GM23338 (cell line): ENCODE results near the gene CFAP90. TPM values are rescaled to one million over a fixed set of nuclear protein-coding genes. Genes with fewer than 3 reads are reported as not detected.

Experiments
- ATAC-seq: fragments of 200-7000 bp; cut with Tn5 transposase; 3 replicates; pipeline ENCODE4 v1.9.1; 2020
- DNase-seq: peaks from one replicate; pipeline ENCODE4 v3.0.0-alpha.2; 2015; ENCODE audit warnings: low spot score
- H2AFZ ChIP-seq: fragments of 200-600 bp; sonication (generic); 2 replicates; pipeline ENCODE4 v1.8.0; 2016; ENCODE audit warnings: antibody characterized with exemption, mild to moderate bottlenecking, moderate library complexity
- H3F3A ChIP-seq: fragments of 200-600 bp; sonication (generic); replicated peaks from 2 replicates; pipeline ENCODE4 v1.8.0; 2017; ENCODE audit warnings: antibody characterized with exemption, mixed run types, low read depth
- H3K27ac ChIP-seq: fragments of 200-600 bp; sonication (generic); 2 replicates; pipeline ENCODE4 v1.6.1; 2016; ENCODE audit warnings: low read depth
- H3K27me3 ChIP-seq: fragments of 200-600 bp; sonication (generic); 2 replicates; pipeline ENCODE4 v1.8.0; 2016; ENCODE audit warnings: mild to moderate bottlenecking, mixed run types, moderate library complexity; ENCODE audit not compliant: insufficient read depth
- H3K36me3 ChIP-seq: fragments of 200-600 bp; sonication (generic); 2 replicates; pipeline ENCODE4 v1.8.0; 2016; ENCODE audit warnings: mild to moderate bottlenecking; ENCODE audit not compliant: insufficient read depth
- H3K4me1 ChIP-seq: fragments of 200-600 bp; sonication (generic); 2 replicates; pipeline ENCODE4 v1.8.0; 2016; ENCODE audit warnings: mild to moderate bottlenecking, moderate library complexity; ENCODE audit not compliant: insufficient read depth
- H3K4me2 ChIP-seq: fragments of 200-600 bp; sonication (generic); 2 replicates; pipeline ENCODE4 v1.7.1; 2017; ENCODE audit warnings: mixed run types
- H3K4me3 ChIP-seq: fragments of 200-600 bp; sonication (generic); 2 replicates; pipeline ENCODE4 v1.6.1; 2016; ENCODE audit warnings: mixed run types
- H3K79me2 ChIP-seq: fragments of 200-600 bp; sonication (generic); replicated peaks from 2 replicates; pipeline ENCODE4 v1.8.0; 2017; ENCODE audit warnings: mild to moderate bottlenecking; ENCODE audit not compliant: insufficient read depth
- H3K9me2 ChIP-seq: fragments of 200-600 bp; sonication (generic); 2 replicates; pipeline ENCODE4 v1.8.0; 2017; ENCODE audit not compliant: insufficient read depth
- H4K20me1 ChIP-seq: fragments of 200-600 bp; sonication (generic); replicated peaks from 2 replicates; pipeline ENCODE4 v1.8.0; 2017; ENCODE audit warnings: mild to moderate bottlenecking; ENCODE audit not compliant: insufficient read depth
- H3K27ac Mint-ChIP-seq: 2 replicates; pipeline ENCODE4 v1.8.0; 2020; ENCODE audit warnings: inconsistent platforms, mild to moderate bottlenecking, moderate library complexity, mixed read lengths
- H3K27me3 Mint-ChIP-seq: 3 replicates; pipeline ENCODE4 v1.8.0; 2022; ENCODE audit warnings: low read depth, mild to moderate bottlenecking, moderate library complexity, mixed read lengths, inconsistent platforms; ENCODE audit not compliant: insufficient read depth, poor library complexity
- H3K36me3 Mint-ChIP-seq: 3 replicates; pipeline ENCODE4 v1.8.0; 2021; ENCODE audit warnings: low read depth, mild to moderate bottlenecking, inconsistent platforms, moderate library complexity, mixed read lengths
- H3K4me1 Mint-ChIP-seq: 3 replicates; pipeline ENCODE4 v1.8.0; 2020; ENCODE audit warnings: mild to moderate bottlenecking, inconsistent platforms, mixed read lengths
- H3K4me3 Mint-ChIP-seq: 3 replicates; pipeline ENCODE4 v1.8.0; 2021; ENCODE audit warnings: moderate library complexity, mild to moderate bottlenecking, inconsistent platforms, mixed read lengths
- H3K9me3 Mint-ChIP-seq: 3 replicates; pipeline ENCODE4 v1.8.0; 2020; ENCODE audit warnings: moderate library complexity, mild to moderate bottlenecking, inconsistent platforms, mixed read lengths
- CREB1 ChIP-seq: fragments of 250-450 bp; sonication (Bioruptor Pico); IDR thresholded peaks from 2 replicates; pipeline ENCODE4 v1.5.0; 2020; ENCODE audit warnings: low read depth, mild to moderate bottlenecking, moderate library complexity
- CTCF ChIP-seq, 2 experiments: fragments of 200-600 bp in 1 of 2; sonication (generic) in 1 of 2; conservative IDR thresholded peaks; 2 replicates each; pipeline versions ENCODE4 v1.5.1 to v1.6.1; 2016 to 2017; ENCODE audit warnings: antibody characterized with exemption in 2 of 2, low read depth in 2 of 2, mild to moderate bottlenecking in 2 of 2, moderate library complexity in 1 of 2
- ETS1 ChIP-seq: IDR thresholded peaks from 2 replicates; pipeline ENCODE4 v1.6.1; 2016; ENCODE audit warnings: antibody characterized with exemption
- EZH2phosphoT487 ChIP-seq: fragments of 200-600 bp; sonication (generic); IDR thresholded peaks from one replicate; pipeline ENCODE4 v1.8.1; 2018; ENCODE audit warnings: antibody characterized with exemption; ENCODE audit not compliant: unreplicated experiment
- NANOG ChIP-seq: IDR thresholded peaks from 2 replicates; pipeline ENCODE4 v1.6.1; 2016; ENCODE audit warnings: antibody characterized with exemption, borderline replicate concordance
- POLR2AphosphoS5 ChIP-seq: IDR thresholded peaks from 2 replicates; pipeline ENCODE4 v1.6.1; 2016; ENCODE audit warnings: antibody characterized with exemption, low read depth
- ZNF114 ChIP-seq: fragments of 250-450 bp; sonication (Bioruptor Pico); IDR thresholded peaks from 2 replicates; pipeline ENCODE4 v1.5.0; 2020; ENCODE audit warnings: mild to moderate bottlenecking, moderate library complexity
- polyA plus RNA-seq: library from polyadenylated mRNA; unstranded; fragments of >200 nt; fragmentation: Nextera tagmentation; extraction: Ambion mirVana; gene quantifications from 2 replicates; pipeline ENCODE4 v1.2.1, GENCODE V29; 2016
- total RNA-seq: library from RNA; depleted of rRNA; stranded (reverse); fragments of >200 nt; shearing (Covaris generic); gene quantifications from 2 replicates; pipeline ENCODE4 v1.2.3, GENCODE V29; 2014

The CFAP90 gene
- total and polyA plus RNA-seq, 2 experiments from 2014 or later: 0.10 to 1.0 TPM

- TF ChIP-seq CTCF (conservative IDR thresholded peaks at IDR 0.05; ENCODE audit: low read depth in 2 of 2) (no peak), ETS1 (no peak)
Measured at GRCh38 chr5:7846327-7846726, 4.6 kb downstream of the CFAP90 start (continued).

GRCh38 chr5:7845557-7845956 lies 5.4 kb downstream of the CFAP90 start:
- H3K36me3 ChIP-seq: no peaks in the 10 kb centered on the region
- H3K27ac ChIP-seq: no peak overlapping the region
- H3K4me1 ChIP-seq: peaks cover 9% of the 10 kb centered on the region; the same call in 1 of the 2 replicates
- H3K27me3 ChIP-seq: peaks cover 18% of the 10 kb centered on the region
- H3K9me3 Mint-ChIP-seq: no peaks in the 10 kb centered on the region
- DNase-seq: no peak
- H3K4me3 Mint-ChIP-seq: no peak overlapping the region
- no peaks in the 10 kb centered on the region for H4K20me1 ChIP-seq
- H3K4me2 ChIP-seq: no peak overlapping the region
- H3K79me2 ChIP-seq: no peaks in the 10 kb centered on the region
- H3K4me3 ChIP-seq: no peak overlapping the region
- H2AFZ ChIP-seq: no peak overlapping the region
- H3K27ac Mint-ChIP-seq: no peak overlapping the region
- no peaks in the 10 kb centered on the region for H3K9me2 ChIP-seq
- no peak for TF ChIP-seq POLR2AphosphoS5
- no peak for TF ChIP-seq ETS1
- TF ChIP-seq CREB1: no peak
- TF ChIP-seq EZH2phosphoT487: no peak
- TF ChIP-seq NANOG: no peak
- TF ChIP-seq ZNF114 (CRISPR knock-in tag): no peak
- peaks cover 10% of the 10 kb centered on the region for H3K27me3 Mint-ChIP-seq
- H3K4me1 Mint-ChIP-seq: peaks cover 3% of the 10 kb centered on the region; the same call in 1 of the 3 replicates
- no peaks in the 10 kb centered on the region for H3K36me3 Mint-ChIP-seq
- ATAC-seq: no peak
- no peaks in the 10 kb centered on the region for H3F3A ChIP-seq

GRCh38 chr5:7844901-7845300 lies 6.0 kb downstream of the CFAP90 start:
- Histone ChIP-seq H3K79me2 (no peaks in the 10 kb centered on the region), H3K4me3 (no peak overlapping the region), H3K4me2 (no peak overlapping the region), H4K20me1 (no peaks in the 10 kb centered on the region), H3F3A (no peaks in the 10 kb centered on the region), H3K4me1 (peaks cover 9% of the 10 kb centered on the region; the same call in 1 of the 2 replicates), H3K27ac (no peak overlapping the region), H2AFZ (no peak overlapping the region), H3K36me3 (no peaks in the 10 kb centered on the region), H3K9me2 (no peaks in the 10 kb centered on the region), H3K27me3 (peaks cover 18% of the 10 kb centered on the region)
- DNase-seq (no peak), ATAC-seq (no peak)
- Mint-ChIP-seq H3K4me3 (no peak overlapping the region), H3K4me1 (peaks cover 3% of the 10 kb centered on the region; the same call in 1 of the 3 replicates), H3K9me3 (no peaks in the 10 kb centered on the region), H3K36me3 (no peaks in the 10 kb centered on the region), H3K27me3 (peaks cover 8% of the 10 kb centered on the region), H3K27ac (no peak overlapping the region)
- TF ChIP-seq POLR2AphosphoS5: no peak
